Fibroblast of the aortic adventitia (primary cell): Measurements from ENCODE around the gene OGN. TPM values are rescaled to one million over a fixed set of nuclear protein-coding genes. Genes with fewer than 3 reads are reported as not detected.
"Not testable (repeated sequence)": the region's sequence is repeated elsewhere in the genome, so short reads cannot be mapped to it uniquely, and the experiment has no call there.

ENCODE experiments used
- DNase-seq: peaks from one replicate; pipeline ENCODE4 v3.0.0-alpha.2; 2010; ENCODE audit warnings: low read depth
- H3K4me3 ChIP-seq: 2 replicates; pipeline ENCODE4 v1.5.1; 2011; ENCODE audit warnings: low read depth, mild to moderate bottlenecking, control low read depth, low read length, moderate library complexity
- total RNA-seq: library from RNA; depleted of rRNA; stranded (reverse); fragments of >200 nt; gene quantifications from 2 replicates; pipeline ENCODE4 v1.2.3, GENCODE V29; 2012; ENCODE audit warnings: low replicate concordance
- TF ChIP-seq, protein P1 (sequence below): IDR thresholded peaks from 2 replicates; pipeline ENCODE4 v1.5.1; 2011; ENCODE audit warnings: mild to moderate bottlenecking, low read length, control low read depth, inconsistent platforms; ENCODE audit not compliant: insufficient read depth

OGN gene
- total RNA-seq, 1 donor, result 140 TPM

DNA sequence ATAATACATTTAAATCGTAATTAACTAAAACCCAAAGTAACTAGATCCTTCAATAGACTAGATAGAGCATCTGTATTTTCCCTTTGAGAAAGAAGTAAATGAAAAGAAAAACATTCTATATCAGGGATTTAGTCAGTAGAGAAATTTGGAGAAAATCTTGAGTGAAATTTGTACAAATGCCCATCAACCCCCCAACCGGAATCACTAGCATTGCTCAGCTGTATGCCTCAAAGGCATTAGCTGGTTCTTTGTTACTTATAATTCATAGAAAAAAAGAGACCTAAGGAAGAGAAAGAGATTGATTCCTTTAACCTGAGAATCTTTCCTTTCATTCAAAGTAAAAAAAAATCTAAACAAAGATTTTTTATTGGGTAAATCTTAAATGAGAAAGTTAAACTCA, 19.2 kb upstream of the OGN start:
- TF ChIP-seq, protein P1, sequence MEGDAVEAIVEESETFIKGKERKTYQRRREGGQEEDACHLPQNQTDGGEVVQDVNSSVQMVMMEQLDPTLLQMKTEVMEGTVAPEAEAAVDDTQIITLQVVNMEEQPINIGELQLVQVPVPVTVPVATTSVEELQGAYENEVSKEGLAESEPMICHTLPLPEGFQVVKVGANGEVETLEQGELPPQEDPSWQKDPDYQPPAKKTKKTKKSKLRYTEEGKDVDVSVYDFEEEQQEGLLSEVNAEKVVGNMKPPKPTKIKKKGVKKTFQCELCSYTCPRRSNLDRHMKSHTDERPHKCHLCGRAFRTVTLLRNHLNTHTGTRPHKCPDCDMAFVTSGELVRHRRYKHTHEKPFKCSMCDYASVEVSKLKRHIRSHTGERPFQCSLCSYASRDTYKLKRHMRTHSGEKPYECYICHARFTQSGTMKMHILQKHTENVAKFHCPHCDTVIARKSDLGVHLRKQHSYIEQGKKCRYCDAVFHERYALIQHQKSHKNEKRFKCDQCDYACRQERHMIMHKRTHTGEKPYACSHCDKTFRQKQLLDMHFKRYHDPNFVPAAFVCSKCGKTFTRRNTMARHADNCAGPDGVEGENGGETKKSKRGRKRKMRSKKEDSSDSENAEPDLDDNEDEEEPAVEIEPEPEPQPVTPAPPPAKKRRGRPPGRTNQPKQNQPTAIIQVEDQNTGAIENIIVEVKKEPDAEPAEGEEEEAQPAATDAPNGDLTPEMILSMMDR, result no peak
- peak overlapping the region; percentile 13 for H3K4me3 ChIP-seq
- no peak for DNase-seq

DNA sequence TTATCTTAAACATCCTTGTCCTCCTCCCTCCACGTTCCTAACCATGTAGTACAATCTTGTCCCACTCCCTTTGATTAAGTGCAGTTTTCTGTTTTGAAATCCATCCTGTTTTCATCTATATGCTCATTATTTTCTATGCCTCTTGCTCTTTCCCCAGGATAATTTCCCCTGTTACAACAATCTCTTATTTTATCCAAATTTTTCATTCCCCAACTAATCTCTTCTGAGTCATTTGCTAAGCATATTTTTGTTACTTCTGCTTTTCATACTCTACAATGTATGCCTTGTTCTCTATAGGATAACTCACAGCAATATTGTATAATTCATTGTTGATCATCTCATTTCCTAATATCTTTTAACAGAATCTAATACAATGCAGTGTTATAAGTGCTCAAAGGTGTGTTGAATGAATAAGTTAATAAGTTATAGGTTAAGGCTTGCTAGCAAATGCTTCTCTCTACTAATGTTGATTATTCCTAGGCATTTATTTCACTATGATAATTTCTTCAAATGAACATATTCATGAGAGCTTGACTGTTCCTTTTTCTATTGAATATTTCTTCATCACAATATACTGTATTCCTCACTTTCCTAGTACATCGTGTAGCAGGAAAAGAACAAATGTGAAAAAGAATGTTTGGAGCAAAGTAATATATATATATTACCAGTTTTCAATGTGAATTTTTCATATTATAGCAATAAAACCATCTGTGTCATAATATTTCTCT, 18.4 kb upstream of the OGN start:
- no peak overlapping the region for H3K4me3 ChIP-seq
- TF ChIP-seq, protein P1, result no peak
- DNase-seq, result no peak

DNA sequence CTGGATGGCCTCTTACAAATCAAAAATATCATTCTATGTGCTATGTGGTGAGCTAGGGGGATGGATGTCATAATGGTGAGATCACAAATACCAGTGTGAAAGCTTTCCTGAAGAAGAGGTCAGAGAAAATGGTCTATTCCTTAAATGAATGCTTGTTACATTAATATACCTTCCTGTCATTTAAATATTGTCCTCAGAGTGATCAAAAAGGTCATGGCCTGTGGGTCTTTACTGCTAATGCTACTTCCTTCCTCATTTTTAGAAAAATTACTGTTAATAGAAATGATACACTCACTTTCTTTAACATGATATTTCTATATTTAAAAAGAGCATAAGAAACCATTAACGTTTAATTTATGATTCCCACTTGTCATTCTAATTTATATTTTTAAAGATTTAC, 10.2 kb upstream of the OGN start:
- TF ChIP-seq, protein P1, result no peak
- H3K4me3 ChIP-seq, result no peak overlapping the region
- no peak for DNase-seq

DNA sequence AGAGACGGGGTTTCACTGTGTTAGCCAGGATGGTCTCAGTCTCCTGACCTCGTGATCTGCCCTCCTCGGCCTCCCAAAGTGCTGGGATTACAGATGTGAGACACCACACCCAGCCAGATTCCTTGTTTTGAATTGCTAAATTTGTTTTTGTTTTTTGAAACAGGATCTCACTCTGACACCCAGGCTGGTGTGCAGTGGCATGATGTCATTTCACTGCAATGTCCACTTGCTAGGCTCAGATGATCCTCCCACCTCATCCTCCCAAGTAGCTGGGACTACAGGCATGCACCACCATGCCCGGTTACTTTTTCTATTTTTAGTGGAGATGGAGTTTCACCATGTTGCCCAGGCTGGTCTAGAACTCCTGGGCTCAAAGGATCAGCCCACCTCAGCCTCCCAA, 6.8 kb upstream of the OGN start:
- not testable (repeated sequence) for H3K4me3 ChIP-seq, DNase-seq

DNA sequence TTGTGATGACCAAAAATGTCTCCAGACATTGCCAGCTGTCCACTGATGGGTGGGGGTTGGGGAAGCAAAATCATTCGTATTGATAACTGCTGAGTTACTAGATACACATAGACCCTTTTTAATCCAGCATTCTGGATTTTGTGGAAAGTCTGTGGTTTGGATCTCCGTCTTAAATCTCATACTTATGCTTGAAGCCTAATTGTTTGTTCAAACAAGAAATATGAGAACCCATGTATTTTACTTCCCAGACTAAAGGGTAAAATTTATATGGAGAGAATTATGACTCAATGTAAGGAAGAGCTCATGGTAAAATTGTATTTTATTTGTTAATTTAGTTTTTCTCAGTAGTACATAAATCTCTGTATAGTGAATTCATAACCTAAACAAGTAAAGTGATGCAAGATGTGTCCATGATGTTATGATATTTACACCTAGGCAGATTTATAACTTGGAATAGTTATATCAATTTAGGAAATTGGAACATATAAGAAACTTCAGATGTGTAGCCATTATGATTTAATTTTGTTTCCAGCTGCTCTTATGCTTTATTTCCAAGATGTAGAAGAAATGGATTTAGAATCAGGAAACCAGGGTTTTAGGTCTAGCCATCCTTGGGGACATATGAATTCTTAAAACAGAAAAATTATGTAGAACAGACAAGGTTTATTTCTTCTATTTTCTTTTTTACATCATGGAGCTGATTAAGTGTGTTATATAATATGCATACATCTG, 4.5 kb upstream of the OGN start:
- DNase-seq, result no peak
- no peak overlapping the region for H3K4me3 ChIP-seq
- TF ChIP-seq, protein P1, result no peak

DNA sequence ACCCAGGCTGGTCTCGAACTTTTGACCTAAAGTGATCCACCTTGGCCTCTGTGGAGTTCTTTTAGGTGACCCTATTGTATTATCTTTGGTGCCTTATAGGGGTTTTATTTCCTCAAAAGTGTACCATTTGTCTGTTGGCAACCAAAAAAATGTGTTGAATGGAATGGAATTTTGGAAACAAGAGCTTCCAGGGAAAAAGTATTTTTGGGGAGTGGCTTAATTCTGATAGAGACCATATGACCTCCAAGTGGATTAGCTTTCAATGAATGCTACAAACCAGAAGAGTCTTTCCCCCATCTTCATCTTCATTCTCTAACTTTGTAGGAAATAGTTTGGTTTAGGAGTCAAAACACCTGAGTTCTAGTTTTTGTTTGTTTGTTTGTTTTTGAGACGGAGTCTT, 3.4 kb upstream of the OGN start:
- TF ChIP-seq, protein P1, result no peak
- DNase-seq, result peak; percentile 43
- H3K4me3 ChIP-seq, result no peak overlapping the region

DNA sequence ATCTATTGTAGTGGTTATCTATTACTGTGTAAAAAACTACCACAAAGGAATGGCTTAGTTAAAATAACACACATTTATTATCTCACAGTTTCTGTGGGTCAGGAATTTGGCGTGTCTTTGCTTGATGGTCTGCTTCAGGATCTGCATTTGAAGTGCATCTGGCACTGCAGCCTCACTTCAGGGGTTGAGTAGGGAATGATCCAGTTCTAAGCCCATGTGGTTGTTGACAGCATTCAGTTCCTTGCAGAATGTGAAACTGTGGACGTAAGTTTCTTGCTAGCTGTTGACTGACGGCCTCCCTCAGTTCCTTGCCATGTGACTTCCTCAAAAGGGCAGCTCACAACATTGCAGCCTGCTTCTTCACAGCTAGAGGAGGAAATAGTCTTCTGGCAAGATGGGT, 2.1 kb upstream of the OGN start:
- peak; percentile 65 for DNase-seq
- no peak overlapping the region for H3K4me3 ChIP-seq
- TF ChIP-seq, protein P1, result no peak
